ENCODE measurements around the gene MAPKAPK3.

GRCh38 chr3:50611464-50612233, 5.3 kb upstream of the MAPKAPK3 start, which contains the start of gene CISH:
- TF ChIP-seq EZH2phosphoT487 (IDR thresholded peaks at IDR 0.05; ENCODE audit: insufficient read depth, low read depth) (no peak), EZH2 (IDR thresholded peaks at IDR 0.05; ENCODE audit: insufficient read depth, poor library complexity, severe bottlenecking) (no peak)

All from GM23248 (cell line).